Amniotic epithelial cell (primary cell): ENCODE measurements around the gene TBC1D28.
"Not testable (repeated sequence)": the region's sequence is repeated elsewhere in the genome, so short reads cannot be mapped to it uniquely, and the experiment has no call there.

Source experiments
- DNase-seq: peaks from one replicate; pipeline ENCODE4 v3.0.0-alpha.2; 2010; ENCODE audit warnings: low read depth

Gene TBC1D28

GRCh38 chr17:18644291-18644690, at the start of gene TBC1D28:
TSS of gene TBC1D28 (minus strand) at chr17:18644391. CDS start at chr17:18641352, 3,039 bp downstream.
- DNase-seq, result not testable (repeated sequence)

DNA sequence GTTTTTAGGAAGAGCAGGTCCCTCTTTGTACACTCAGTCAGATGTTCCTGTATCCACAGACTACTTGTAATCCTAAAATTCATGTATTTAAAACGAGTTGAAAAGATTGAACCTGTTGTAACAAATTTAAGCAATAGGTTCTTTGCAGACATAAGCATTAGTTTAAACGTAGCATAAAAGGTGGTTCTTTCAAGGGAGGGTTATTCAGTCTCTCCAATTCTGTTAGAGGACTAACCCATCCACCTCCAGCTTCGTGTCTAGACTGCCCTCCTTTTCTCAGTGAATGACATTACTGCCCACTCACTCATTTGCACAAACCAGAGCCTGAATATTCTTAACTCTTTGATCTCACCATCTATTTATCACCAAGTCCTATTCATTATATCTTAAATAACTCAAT, 38.5 kb upstream of the TBC1D28 start:
- DNase-seq, result not testable (repeated sequence)

DNA sequence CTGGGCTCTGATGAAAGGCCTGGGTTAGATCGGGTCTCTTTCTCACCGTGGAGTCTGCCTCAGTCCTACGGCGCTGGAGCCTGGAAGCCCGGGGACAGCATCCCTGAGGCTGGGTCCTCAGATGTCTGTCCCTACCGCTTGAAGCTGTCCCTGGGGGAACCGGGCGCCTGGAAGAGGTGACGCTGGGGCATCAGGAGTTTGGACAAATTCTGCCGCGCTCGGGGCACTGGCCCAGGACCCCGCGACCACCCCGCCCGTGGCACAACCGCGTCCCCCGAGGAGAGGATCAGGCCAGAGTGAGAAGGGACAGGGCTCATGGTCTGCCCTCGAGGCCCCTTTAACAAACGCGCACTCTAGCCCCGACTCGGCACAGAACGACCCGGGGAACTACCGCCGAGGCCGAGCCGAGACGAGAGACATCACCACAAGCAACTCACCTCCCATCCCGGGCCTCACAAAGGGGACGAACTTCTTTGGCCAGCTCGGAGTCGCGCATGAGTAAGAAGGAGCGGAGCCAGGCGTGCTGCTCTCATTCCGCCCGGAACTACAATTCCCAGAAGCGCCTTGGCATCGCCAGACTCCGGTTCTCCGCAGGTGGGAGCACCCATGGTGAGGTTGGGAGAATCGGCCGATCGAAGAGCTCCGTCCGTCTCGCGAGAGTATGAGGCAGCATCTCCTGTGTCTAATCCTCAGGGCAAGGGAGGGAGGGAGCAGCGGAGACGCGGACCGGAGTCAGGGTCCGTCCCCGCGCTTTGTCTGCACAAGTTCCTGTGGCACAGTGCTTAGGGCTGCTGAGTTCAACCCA, 37.8 kb upstream of the TBC1D28 start, which contains the start of gene FOXO3B:
TSS of gene FOXO3B (minus strand) at position 548 of the 805 bp plus-strand sequence. CDS start 663 bp downstream, outside the sequence.
- peak; percentile 92 for DNase-seq

- DNase-seq, result not testable (repeated sequence)
These were observed 33.2 kb upstream of the TBC1D28 start for GRCh38 chr17:18677381-18677780.

GRCh38 chr17:18676928-18677327, 32.7 kb upstream of the TBC1D28 start:
- DNase-seq, result not testable (repeated sequence)

GRCh38 chr17:18672395-18673227, 28.4 kb upstream of the TBC1D28 start:
- not testable (repeated sequence) for DNase-seq

DNA sequence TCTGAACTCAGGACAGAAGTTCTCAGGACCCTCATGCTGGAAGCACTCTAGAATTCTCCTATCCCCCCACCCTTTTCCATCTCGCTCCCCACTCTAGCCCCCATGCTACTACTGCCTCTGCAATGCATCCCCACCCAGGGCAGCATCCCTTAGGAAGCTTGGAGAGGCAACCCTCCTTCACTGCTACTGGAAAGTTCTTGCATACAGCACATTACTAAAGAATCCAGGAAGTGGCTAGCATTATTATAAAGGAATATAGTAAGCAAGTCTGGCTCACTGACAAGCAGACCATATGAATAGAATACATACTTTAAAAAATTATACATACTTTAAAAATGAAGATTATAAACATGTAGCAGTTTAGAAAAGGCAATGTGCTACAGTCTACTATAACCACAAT, 24.4 kb upstream of the TBC1D28 start:
- DNase-seq, result not testable (repeated sequence)

DNA sequence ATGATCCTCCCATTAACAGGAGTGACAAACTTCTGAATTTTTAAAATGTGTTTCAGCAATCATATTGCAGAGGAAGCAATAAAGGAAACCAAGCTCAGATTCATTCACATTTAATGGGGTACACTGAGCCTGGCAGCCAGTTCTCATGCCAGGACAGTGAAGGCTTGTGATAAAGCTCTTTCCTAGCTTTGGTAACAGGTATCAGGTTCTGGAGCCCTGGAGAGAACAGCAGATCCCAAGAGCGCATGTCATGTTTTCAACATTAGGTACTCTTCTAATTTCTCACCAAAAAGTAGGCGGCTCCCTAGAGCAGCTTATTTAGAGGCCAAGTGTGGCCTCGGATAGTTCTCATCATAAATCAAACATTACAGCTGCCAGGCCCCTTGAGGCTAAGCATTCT, 23.3 kb upstream of the TBC1D28 start:
- not testable (repeated sequence) for DNase-seq

- not testable (repeated sequence) for DNase-seq
These were observed 22.1 kb upstream of the TBC1D28 start for GRCh38 chr17:18666326-18666725.

- DNase-seq, result peak; percentile 6
These were observed 17.9 kb upstream of the TBC1D28 start for GRCh38 chr17:18661924-18662624.

DNA sequence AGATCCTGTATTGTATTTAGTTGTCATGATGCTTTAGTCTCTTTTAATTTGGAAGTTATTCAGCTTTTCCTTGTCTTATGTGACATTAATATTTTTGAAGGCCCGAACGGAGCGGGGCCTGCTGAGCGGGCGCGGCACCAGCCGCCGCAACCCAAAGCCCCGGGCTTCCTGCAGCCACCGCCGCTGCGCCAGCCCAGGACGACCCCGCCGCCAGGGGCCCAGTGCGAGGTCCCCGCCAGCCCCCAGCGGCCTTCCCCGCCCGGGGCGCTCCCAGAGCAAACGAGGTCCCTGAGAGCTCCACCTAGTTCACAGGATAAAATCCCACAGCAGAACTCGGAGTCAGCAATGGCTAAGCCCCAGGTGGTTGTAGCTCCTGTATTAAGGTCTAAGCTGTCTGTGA, 5.9 kb upstream of the TBC1D28 start:
- not testable (repeated sequence) for DNase-seq

DNA sequence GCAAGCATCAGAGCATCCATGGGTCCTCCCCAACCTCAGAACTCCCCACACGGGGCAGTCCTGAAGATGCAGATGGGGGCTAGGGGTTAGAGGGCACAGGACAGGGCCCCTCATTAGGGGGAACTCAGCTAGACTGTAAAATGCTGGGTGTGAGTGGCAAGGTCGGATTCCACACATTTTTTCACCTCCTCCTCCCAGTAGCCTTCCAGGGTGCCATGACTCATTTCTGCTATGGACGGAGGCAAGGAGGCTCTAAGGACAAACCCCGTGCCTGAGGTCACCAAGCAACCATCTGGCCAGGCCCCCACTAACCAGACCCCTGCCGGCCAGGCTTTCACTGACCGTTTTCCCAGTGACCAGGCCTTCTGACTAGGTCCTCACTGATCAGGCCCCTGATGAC, 1.1 kb downstream of the TBC1D28 start:
- DNase-seq, result not testable (repeated sequence)

DNA sequence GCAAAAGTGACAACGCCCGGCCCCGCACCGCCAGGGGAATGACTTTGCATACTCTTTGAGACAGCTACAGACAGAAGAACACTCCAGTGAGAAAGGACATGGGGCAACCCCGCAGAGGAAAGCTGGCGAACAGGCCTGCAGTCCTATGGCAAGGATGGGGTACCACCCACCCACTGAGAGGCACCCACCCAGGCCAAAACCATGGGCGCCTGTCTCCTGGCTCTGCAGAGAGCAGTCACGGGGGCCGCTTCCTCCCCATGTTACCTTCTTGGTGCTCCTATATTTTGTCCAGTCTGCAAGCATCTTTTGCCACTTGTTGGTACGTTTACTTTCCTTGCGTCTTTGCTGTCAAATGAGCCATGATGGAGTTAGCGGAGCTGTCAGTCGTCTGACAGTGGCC, 5.8 kb downstream of the TBC1D28 start:
- DNase-seq, result not testable (repeated sequence)

DNA sequence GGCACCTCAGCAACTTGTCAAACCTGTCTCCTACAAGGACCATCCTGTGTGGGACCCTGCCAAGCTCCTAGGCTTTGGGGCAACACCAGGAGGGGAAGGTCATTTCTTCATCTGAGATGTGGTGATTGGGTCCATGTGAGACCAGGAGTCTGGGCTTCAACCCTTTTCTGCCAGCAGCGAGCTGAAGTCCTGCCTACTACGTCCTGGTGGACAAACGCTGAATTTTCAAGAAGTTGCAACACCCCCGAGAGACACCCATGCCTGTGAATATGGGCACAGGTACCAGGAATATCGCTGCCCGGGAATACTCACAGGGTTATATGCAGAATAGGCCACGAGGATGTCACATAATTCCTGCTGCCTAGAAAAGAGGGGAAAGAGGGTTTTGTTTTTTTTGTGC, 8.0 kb downstream of the TBC1D28 start:
- DNase-seq, result not testable (repeated sequence)

DNA sequence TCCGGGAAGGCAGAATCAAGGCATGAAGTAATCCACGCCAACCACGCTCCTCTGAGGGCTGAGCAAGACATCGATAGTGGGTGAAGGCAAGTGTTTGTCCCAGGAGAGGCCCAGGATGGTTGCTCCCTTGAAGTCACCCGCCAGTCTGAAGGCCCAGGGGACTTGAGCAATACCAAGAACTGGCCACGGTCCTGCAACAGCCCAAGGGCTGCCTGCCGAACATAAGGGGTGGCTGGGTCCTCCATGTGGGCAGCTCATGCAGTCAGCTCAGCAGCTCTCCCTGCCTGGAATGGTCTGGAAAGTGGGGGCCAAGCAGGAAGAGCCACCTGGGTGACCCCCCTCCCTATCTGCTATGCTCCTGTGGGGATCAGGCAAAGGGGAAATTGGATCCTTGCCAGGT, 8.4 kb downstream of the TBC1D28 start:
- not testable (repeated sequence) for DNase-seq

DNA sequence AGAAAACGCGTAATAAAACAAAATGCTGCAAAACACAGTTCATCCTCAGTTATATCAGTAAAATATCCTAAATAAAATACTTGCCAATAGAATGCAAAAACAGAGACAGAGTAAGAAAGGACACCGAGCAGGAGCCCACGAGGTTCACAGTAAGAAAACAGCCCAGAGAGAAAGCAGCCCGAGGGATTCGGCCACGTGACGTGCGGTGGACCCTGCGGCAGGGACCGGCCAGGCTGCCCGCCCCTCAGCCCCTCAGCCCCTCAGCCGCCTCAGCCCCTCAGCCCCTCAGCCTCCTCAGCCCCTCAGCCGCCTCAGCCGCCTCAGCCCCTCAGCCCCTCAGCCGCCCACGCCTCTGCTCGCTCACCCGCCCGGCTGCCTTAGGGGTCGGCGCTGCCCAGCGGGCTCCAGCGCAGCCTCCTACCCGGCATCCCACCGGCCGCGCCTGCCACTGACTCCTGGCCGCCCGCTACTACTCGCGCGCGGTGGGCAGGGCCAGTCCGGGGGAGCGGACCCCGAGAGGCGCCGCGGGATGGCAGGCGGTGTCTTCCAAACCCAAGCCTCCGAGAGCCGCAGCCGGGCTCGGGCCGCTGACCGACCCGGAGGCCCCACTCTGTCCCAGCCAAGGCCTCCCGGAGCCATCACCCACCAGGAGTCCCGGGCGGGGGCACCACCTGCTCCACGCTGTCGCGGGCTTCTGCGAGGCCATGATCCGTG, 9.5 kb downstream of the TBC1D28 start:
- DNase-seq, result not testable (repeated sequence)

DNA sequence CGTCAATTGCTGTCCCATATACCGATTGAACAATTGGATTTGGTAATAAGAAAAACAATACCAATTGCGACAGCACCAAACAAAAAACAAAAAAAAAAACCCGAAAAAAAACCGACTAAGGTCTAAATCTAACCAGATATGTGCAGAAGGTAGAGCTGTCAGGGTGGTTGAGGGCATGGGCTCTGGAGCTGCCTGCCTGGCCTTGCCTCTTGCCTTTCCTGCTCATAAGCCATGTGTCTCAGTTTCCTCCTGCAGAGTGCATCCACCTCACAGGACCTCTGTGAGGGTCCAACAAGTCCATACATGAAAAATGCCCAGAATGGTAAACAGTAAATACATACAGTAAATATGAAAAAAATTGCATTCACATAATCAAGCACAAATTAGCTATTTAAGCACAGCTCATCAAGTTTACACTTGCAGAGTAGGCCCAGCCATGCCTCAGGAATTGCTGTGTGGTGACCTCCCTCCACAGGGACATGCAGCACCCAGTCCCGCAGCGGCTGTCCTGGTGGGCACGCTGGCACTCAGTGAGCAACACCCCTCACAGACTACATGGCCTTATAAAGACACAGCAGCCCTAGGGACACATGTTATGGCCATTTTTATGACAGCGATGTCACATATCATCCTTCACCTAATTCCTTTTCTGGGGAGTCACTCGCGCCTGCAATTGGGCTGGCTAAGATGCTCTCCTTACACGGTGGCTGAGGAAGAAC, 17.9 kb downstream of the TBC1D28 start:
- DNase-seq, result no peak

GRCh38 chr17:18625509-18626104, 18.6 kb downstream of the TBC1D28 start:
- DNase-seq, result peak; percentile 77

GRCh38 chr17:18624862-18625501, 19.2 kb downstream of the TBC1D28 start:
- peak; percentile 12 for DNase-seq

DNA sequence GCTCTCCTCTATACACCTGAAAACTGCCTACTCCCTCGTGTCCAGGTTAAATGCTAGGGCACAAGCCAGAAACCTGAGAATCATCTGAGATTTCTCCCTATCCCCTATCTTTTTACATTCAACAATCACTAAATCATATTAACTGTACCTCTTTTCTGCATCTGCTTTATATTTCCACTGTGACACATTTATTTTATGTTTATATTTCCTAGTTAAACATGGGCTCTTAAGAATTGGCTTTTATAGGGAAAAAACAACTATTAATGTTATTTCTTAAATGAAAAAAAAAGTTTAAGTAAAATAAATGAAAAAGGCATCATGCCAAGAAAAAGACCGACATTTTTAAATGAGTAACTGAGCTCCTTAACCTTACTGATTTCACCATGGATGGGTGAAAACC, 26.6 kb downstream of the TBC1D28 start:
- DNase-seq, result not testable (repeated sequence)
